ENCODE measurements around the gene KIF21A.

DNA sequence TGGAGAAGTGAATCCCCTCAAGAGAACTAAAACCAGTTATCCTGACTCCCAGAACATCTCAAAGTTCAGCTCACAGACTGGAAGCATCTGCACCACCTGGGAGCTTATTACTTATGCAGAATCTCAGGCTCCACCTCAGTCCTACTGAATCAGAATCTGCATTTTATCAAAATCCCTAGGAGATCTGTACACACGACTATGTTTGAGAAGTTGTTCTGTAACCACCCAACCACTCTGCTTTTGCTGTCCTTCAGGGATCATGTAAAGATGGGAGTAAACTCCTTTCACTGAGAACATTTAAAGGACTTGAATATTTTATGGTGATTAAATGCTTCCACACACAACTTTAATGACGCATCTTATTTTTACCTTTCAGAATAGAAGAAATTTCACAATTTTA is 98.0 kb downstream of the KIF21A start:
- TF ChIP-seq, protein P1, sequence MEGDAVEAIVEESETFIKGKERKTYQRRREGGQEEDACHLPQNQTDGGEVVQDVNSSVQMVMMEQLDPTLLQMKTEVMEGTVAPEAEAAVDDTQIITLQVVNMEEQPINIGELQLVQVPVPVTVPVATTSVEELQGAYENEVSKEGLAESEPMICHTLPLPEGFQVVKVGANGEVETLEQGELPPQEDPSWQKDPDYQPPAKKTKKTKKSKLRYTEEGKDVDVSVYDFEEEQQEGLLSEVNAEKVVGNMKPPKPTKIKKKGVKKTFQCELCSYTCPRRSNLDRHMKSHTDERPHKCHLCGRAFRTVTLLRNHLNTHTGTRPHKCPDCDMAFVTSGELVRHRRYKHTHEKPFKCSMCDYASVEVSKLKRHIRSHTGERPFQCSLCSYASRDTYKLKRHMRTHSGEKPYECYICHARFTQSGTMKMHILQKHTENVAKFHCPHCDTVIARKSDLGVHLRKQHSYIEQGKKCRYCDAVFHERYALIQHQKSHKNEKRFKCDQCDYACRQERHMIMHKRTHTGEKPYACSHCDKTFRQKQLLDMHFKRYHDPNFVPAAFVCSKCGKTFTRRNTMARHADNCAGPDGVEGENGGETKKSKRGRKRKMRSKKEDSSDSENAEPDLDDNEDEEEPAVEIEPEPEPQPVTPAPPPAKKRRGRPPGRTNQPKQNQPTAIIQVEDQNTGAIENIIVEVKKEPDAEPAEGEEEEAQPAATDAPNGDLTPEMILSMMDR (IDR thresholded peaks at IDR 0.05): no peak
- TF ChIP-seq POLR2A (IDR thresholded peaks at IDR 0.05): no peak

Measured in lower leg skin (tissue), 3 donors.